GM23338 (cell line): ENCODE measurements around the gene ABCA13. TPM values are rescaled to one million over a fixed set of nuclear protein-coding genes. Genes with fewer than 3 reads are reported as not detected.
A peak's percentile ranks its signal among the peaks of the same experiment; 100 is the strongest.

Experiments used
- ATAC-seq: fragments of 200-7000 bp; cut with Tn5 transposase; 3 replicates; pipeline ENCODE4 v1.9.1; 2020
- DNase-seq: peaks from one replicate; pipeline ENCODE4 v3.0.0-alpha.2; 2015; ENCODE audit warnings: low spot score
- H2AFZ ChIP-seq: fragments of 200-600 bp; sonication (generic); 2 replicates; pipeline ENCODE4 v1.8.0; 2016; ENCODE audit warnings: antibody characterized with exemption, mild to moderate bottlenecking, moderate library complexity
- H3F3A ChIP-seq: fragments of 200-600 bp; sonication (generic); replicated peaks from 2 replicates; pipeline ENCODE4 v1.8.0; 2017; ENCODE audit warnings: antibody characterized with exemption, mixed run types, low read depth
- H3K27ac ChIP-seq: fragments of 200-600 bp; sonication (generic); 2 replicates; pipeline ENCODE4 v1.6.1; 2016; ENCODE audit warnings: low read depth
- H3K27me3 ChIP-seq: fragments of 200-600 bp; sonication (generic); 2 replicates; pipeline ENCODE4 v1.8.0; 2016; ENCODE audit warnings: mild to moderate bottlenecking, mixed run types, moderate library complexity; ENCODE audit not compliant: insufficient read depth
- H3K36me3 ChIP-seq: fragments of 200-600 bp; sonication (generic); 2 replicates; pipeline ENCODE4 v1.8.0; 2016; ENCODE audit warnings: mild to moderate bottlenecking; ENCODE audit not compliant: insufficient read depth
- H3K4me1 ChIP-seq: fragments of 200-600 bp; sonication (generic); 2 replicates; pipeline ENCODE4 v1.8.0; 2016; ENCODE audit warnings: mild to moderate bottlenecking, moderate library complexity; ENCODE audit not compliant: insufficient read depth
- H3K4me2 ChIP-seq: fragments of 200-600 bp; sonication (generic); 2 replicates; pipeline ENCODE4 v1.7.1; 2017; ENCODE audit warnings: mixed run types
- H3K4me3 ChIP-seq: fragments of 200-600 bp; sonication (generic); 2 replicates; pipeline ENCODE4 v1.6.1; 2016; ENCODE audit warnings: mixed run types
- H3K79me2 ChIP-seq: fragments of 200-600 bp; sonication (generic); replicated peaks from 2 replicates; pipeline ENCODE4 v1.8.0; 2017; ENCODE audit warnings: mild to moderate bottlenecking; ENCODE audit not compliant: insufficient read depth
- H3K9me2 ChIP-seq: fragments of 200-600 bp; sonication (generic); 2 replicates; pipeline ENCODE4 v1.8.0; 2017; ENCODE audit not compliant: insufficient read depth
- H4K20me1 ChIP-seq: fragments of 200-600 bp; sonication (generic); replicated peaks from 2 replicates; pipeline ENCODE4 v1.8.0; 2017; ENCODE audit warnings: mild to moderate bottlenecking; ENCODE audit not compliant: insufficient read depth
- H3K27ac Mint-ChIP-seq: 2 replicates; pipeline ENCODE4 v1.8.0; 2020; ENCODE audit warnings: inconsistent platforms, mild to moderate bottlenecking, moderate library complexity, mixed read lengths
- H3K27me3 Mint-ChIP-seq: 3 replicates; pipeline ENCODE4 v1.8.0; 2022; ENCODE audit warnings: low read depth, mild to moderate bottlenecking, moderate library complexity, mixed read lengths, inconsistent platforms; ENCODE audit not compliant: insufficient read depth, poor library complexity
- H3K36me3 Mint-ChIP-seq: 3 replicates; pipeline ENCODE4 v1.8.0; 2021; ENCODE audit warnings: low read depth, mild to moderate bottlenecking, inconsistent platforms, moderate library complexity, mixed read lengths
- H3K4me1 Mint-ChIP-seq: 3 replicates; pipeline ENCODE4 v1.8.0; 2020; ENCODE audit warnings: mild to moderate bottlenecking, inconsistent platforms, mixed read lengths
- H3K4me3 Mint-ChIP-seq: 3 replicates; pipeline ENCODE4 v1.8.0; 2021; ENCODE audit warnings: moderate library complexity, mild to moderate bottlenecking, inconsistent platforms, mixed read lengths
- H3K9me3 Mint-ChIP-seq: 3 replicates; pipeline ENCODE4 v1.8.0; 2020; ENCODE audit warnings: moderate library complexity, mild to moderate bottlenecking, inconsistent platforms, mixed read lengths
- CREB1 ChIP-seq: fragments of 250-450 bp; sonication (Bioruptor Pico); IDR thresholded peaks from 2 replicates; pipeline ENCODE4 v1.5.0; 2020; ENCODE audit warnings: low read depth, mild to moderate bottlenecking, moderate library complexity
- EZH2 ChIP-seq: fragments of 200-600 bp; sonication (generic); IDR thresholded peaks from one replicate; pipeline ENCODE4 v1.8.0; 2017; ENCODE audit warnings: antibody characterized with exemption, mild to moderate bottlenecking, low read depth; ENCODE audit not compliant: unreplicated experiment
- EZH2phosphoT487 ChIP-seq: fragments of 200-600 bp; sonication (generic); IDR thresholded peaks from one replicate; pipeline ENCODE4 v1.8.1; 2018; ENCODE audit warnings: antibody characterized with exemption; ENCODE audit not compliant: unreplicated experiment
- JUNB ChIP-seq: IDR thresholded peaks from one replicate; pipeline ENCODE4 v1.6.1; 2016; ENCODE audit warnings: antibody characterized with exemption; ENCODE audit not compliant: unreplicated experiment
- NANOG ChIP-seq: IDR thresholded peaks from 2 replicates; pipeline ENCODE4 v1.6.1; 2016; ENCODE audit warnings: antibody characterized with exemption, borderline replicate concordance
- POLR2AphosphoS5 ChIP-seq: IDR thresholded peaks from 2 replicates; pipeline ENCODE4 v1.6.1; 2016; ENCODE audit warnings: antibody characterized with exemption, low read depth
- STAT1 ChIP-seq: IDR thresholded peaks from one replicate; pipeline ENCODE4 v1.6.1; 2016; ENCODE audit warnings: antibody characterized with exemption; ENCODE audit not compliant: unreplicated experiment
- ZNF114 ChIP-seq: fragments of 250-450 bp; sonication (Bioruptor Pico); IDR thresholded peaks from 2 replicates; pipeline ENCODE4 v1.5.0; 2020; ENCODE audit warnings: mild to moderate bottlenecking, moderate library complexity
- ZNF331 ChIP-seq: fragments of 250-450 bp; sonication (Bioruptor Pico); IDR thresholded peaks from 2 replicates; pipeline ENCODE4 v1.5.0; 2020; ENCODE audit warnings: low read depth, mild to moderate bottlenecking, moderate library complexity
- polyA plus RNA-seq: library from polyadenylated mRNA; unstranded; fragments of >200 nt; fragmentation: Nextera tagmentation; extraction: Ambion mirVana; gene quantifications from 2 replicates; pipeline ENCODE4 v1.2.1, GENCODE V29; 2016
- total RNA-seq: library from RNA; depleted of rRNA; stranded (reverse); fragments of >200 nt; shearing (Covaris generic); gene quantifications from 2 replicates; pipeline ENCODE4 v1.2.3, GENCODE V29; 2014
- TF ChIP-seq, protein P1 (sequence below): IDR thresholded peaks from one replicate; pipeline ENCODE4 v1.6.1; 2018; ENCODE audit warnings: antibody characterized with exemption; ENCODE audit not compliant: unreplicated experiment
- TF ChIP-seq, protein P2 (sequence below): fragments of 250-450 bp; sonication (Bioruptor Pico); IDR thresholded peaks from 2 replicates; pipeline ENCODE4 v1.5.0; 2020; ENCODE audit warnings: mild to moderate bottlenecking, moderate library complexity
- TF ChIP-seq, protein P3 (sequence below): IDR thresholded peaks from 2 replicates; pipeline ENCODE4 v1.6.1; 2016; ENCODE audit warnings: antibody characterized with exemption
- TF ChIP-seq, protein P4 (sequence below), 2 experiments: fragments of 200-600 bp in 1 of 2; sonication (generic) in 1 of 2; conservative IDR thresholded peaks; 2 replicates each; pipeline versions ENCODE4 v1.5.1 to v1.6.1; 2016 to 2017; ENCODE audit warnings: antibody characterized with exemption in 2 of 2, low read depth in 2 of 2, mild to moderate bottlenecking in 2 of 2, moderate library complexity in 1 of 2

ABCA13 gene
- total and polyA plus RNA-seq, 2 experiments from 2014 or later: 0.21 TPM; not detected in 1

DNA sequence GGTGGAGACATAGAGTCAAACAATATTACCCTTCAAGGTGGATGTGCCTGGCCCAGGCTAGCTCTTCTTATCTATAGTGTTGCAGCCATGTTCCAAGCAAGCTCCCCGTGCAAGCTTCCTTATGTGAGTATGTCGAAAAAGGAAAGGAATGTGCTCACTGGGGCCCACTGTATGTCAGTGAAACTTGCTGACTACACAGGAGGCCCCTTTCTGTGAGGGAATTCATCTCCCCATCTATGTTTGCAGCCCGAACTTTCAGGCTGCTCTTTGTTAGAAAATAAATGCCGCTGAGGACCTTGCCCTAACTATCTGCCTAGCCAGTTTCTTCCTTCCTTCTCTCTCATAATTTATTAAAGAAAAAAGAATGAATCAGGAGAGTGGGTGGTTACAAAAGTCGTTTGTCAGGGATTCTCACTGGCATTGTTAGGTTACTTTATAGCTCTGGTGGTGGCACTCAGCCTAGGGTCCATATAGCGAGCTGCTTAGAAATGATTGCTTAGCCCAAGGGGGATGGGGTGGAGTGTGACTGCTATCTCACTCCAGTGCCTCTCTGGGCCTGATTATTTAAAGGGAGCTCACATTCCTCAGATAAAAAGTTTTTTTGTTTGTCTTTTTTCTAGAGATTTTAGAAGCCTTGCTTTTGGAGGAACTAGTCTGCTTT lies 302.1 kb downstream of the ABCA13 start:
- Histone ChIP-seq H3K36me3 (no peaks in the 10 kb centered on the region), H2AFZ (peak overlapping the region; percentile 80; the same call in 1 of the 2 replicates), H3K4me2 (no peak overlapping the region), H3K79me2 (no peaks in the 10 kb centered on the region), H3K4me1 (peaks cover 8% of the 10 kb centered on the region; the same call in 1 of the 2 replicates), H4K20me1 (no peaks in the 10 kb centered on the region), H3K27me3 (no peaks in the 10 kb centered on the region), H3K4me3 (no peak overlapping the region), H3K27ac (no peak overlapping the region), H3K9me2 (peaks cover 4% of the 10 kb centered on the region; the same call in 1 of the 2 replicates), H3F3A (no peaks in the 10 kb centered on the region)
- Mint-ChIP-seq H3K36me3 (no peaks in the 10 kb centered on the region; the same call in 2 of the 3 replicates), H3K4me3 (no peak overlapping the region), H3K27ac (no peak overlapping the region), H3K4me1 (peaks cover 3% of the 10 kb centered on the region; the same call in 1 of the 3 replicates), H3K27me3 (no peaks in the 10 kb centered on the region), H3K9me3 (peaks cover 2% of the 10 kb centered on the region; the same call in 2 of the 3 replicates)
- no peak for DNase-seq
- ATAC-seq: no peak
- TF ChIP-seq, protein P1, sequence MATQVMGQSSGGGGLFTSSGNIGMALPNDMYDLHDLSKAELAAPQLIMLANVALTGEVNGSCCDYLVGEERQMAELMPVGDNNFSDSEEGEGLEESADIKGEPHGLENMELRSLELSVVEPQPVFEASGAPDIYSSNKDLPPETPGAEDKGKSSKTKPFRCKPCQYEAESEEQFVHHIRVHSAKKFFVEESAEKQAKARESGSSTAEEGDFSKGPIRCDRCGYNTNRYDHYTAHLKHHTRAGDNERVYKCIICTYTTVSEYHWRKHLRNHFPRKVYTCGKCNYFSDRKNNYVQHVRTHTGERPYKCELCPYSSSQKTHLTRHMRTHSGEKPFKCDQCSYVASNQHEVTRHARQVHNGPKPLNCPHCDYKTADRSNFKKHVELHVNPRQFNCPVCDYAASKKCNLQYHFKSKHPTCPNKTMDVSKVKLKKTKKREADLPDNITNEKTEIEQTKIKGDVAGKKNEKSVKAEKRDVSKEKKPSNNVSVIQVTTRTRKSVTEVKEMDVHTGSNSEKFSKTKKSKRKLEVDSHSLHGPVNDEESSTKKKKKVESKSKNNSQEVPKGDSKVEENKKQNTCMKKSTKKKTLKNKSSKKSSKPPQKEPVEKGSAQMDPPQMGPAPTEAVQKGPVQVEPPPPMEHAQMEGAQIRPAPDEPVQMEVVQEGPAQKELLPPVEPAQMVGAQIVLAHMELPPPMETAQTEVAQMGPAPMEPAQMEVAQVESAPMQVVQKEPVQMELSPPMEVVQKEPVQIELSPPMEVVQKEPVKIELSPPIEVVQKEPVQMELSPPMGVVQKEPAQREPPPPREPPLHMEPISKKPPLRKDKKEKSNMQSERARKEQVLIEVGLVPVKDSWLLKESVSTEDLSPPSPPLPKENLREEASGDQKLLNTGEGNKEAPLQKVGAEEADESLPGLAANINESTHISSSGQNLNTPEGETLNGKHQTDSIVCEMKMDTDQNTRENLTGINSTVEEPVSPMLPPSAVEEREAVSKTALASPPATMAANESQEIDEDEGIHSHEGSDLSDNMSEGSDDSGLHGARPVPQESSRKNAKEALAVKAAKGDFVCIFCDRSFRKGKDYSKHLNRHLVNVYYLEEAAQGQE: no peak
- no peak for TF ChIP-seq ZNF331 (CRISPR knock-in tag)
- TF ChIP-seq EZH2: no peak
- no peak for TF ChIP-seq STAT1
- no peak for TF ChIP-seq ZNF114 (CRISPR knock-in tag)
- no peak for TF ChIP-seq EZH2phosphoT487
- TF ChIP-seq, protein P2, sequence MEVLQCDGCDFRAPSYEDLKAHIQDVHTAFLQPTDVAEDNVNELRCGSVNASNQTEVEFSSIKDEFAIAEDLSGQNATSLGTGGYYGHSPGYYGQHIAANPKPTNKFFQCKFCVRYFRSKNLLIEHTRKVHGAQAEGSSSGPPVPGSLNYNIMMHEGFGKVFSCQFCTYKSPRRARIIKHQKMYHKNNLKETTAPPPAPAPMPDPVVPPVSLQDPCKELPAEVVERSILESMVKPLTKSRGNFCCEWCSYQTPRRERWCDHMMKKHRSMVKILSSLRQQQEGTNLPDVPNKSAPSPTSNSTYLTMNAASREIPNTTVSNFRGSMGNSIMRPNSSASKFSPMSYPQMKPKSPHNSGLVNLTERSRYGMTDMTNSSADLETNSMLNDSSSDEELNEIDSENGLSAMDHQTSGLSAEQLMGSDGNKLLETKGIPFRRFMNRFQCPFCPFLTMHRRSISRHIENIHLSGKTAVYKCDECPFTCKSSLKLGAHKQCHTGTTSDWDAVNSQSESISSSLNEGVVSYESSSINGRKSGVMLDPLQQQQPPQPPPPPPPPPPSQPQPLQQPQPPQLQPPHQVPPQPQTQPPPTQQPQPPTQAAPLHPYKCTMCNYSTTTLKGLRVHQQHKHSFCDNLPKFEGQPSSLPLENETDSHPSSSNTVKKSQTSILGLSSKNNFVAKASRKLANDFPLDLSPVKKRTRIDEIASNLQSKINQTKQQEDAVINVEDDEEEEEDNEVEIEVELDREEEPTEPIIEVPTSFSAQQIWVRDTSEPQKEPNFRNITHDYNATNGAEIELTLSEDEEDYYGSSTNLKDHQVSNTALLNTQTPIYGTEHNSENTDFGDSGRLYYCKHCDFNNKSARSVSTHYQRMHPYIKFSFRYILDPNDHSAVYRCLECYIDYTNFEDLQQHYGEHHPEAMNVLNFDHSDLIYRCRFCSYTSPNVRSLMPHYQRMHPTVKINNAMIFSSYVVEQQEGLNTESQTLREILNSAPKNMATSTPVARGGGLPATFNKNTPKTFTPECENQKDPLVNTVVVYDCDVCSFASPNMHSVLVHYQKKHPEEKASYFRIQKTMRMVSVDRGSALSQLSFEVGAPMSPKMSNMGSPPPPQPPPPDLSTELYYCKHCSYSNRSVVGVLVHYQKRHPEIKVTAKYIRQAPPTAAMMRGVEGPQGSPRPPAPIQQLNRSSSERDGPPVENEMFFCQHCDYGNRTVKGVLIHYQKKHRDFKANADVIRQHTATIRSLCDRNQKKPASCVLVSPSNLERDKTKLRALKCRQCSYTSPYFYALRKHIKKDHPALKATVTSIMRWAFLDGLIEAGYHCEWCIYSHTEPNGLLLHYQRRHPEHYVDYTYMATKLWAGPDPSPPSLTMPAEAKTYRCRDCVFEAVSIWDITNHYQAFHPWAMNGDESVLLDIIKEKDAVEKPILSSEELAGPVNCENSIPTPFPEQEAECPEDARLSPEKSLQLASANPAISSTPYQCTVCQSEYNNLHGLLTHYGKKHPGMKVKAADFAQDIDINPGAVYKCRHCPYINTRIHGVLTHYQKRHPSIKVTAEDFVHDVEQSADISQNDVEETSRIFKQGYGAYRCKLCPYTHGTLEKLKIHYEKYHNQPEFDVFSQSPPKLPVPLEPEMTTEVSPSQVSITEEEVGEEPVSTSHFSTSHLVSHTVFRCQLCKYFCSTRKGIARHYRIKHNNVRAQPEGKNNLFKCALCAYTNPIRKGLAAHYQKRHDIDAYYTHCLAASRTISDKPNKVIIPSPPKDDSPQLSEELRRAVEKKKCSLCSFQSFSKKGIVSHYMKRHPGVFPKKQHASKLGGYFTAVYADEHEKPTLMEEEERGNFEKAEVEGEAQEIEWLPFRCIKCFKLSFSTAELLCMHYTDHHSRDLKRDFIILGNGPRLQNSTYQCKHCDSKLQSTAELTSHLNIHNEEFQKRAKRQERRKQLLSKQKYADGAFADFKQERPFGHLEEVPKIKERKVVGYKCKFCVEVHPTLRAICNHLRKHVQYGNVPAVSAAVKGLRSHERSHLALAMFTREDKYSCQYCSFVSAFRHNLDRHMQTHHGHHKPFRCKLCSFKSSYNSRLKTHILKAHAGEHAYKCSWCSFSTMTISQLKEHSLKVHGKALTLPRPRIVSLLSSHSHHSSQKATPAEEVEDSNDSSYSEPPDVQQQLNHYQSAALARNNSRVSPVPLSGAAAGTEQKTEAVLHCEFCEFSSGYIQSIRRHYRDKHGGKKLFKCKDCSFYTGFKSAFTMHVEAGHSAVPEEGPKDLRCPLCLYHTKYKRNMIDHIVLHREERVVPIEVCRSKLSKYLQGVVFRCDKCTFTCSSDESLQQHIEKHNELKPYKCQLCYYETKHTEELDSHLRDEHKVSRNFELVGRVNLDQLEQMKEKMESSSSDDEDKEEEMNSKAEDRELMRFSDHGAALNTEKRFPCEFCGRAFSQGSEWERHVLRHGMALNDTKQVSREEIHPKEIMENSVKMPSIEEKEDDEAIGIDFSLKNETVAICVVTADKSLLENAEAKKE: no peak
- TF ChIP-seq, protein P3, sequence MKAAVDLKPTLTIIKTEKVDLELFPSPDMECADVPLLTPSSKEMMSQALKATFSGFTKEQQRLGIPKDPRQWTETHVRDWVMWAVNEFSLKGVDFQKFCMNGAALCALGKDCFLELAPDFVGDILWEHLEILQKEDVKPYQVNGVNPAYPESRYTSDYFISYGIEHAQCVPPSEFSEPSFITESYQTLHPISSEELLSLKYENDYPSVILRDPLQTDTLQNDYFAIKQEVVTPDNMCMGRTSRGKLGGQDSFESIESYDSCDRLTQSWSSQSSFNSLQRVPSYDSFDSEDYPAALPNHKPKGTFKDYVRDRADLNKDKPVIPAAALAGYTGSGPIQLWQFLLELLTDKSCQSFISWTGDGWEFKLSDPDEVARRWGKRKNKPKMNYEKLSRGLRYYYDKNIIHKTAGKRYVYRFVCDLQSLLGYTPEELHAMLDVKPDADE: no peak
- TF ChIP-seq NANOG: no peak
- no peak for TF ChIP-seq POLR2AphosphoS5
- TF ChIP-seq CREB1: no peak
- no peak for TF ChIP-seq JUNB
- TF ChIP-seq, protein P4, sequence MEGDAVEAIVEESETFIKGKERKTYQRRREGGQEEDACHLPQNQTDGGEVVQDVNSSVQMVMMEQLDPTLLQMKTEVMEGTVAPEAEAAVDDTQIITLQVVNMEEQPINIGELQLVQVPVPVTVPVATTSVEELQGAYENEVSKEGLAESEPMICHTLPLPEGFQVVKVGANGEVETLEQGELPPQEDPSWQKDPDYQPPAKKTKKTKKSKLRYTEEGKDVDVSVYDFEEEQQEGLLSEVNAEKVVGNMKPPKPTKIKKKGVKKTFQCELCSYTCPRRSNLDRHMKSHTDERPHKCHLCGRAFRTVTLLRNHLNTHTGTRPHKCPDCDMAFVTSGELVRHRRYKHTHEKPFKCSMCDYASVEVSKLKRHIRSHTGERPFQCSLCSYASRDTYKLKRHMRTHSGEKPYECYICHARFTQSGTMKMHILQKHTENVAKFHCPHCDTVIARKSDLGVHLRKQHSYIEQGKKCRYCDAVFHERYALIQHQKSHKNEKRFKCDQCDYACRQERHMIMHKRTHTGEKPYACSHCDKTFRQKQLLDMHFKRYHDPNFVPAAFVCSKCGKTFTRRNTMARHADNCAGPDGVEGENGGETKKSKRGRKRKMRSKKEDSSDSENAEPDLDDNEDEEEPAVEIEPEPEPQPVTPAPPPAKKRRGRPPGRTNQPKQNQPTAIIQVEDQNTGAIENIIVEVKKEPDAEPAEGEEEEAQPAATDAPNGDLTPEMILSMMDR (conservative IDR thresholded peaks at IDR 0.05; ENCODE audit: low read depth in 2 of 2): no peak
